WERI-Rb-1 (cell line): ENCODE results near the gene ZCCHC24.

Experiments used
- DNase-seq: peaks from one replicate; pipeline ENCODE4 v3.0.0-alpha.2; 2020
- H3K27ac ChIP-seq: fragments of 250-450 bp; sonication (Bioruptor Pico); 2 replicates; pipeline ENCODE4 v1.5.1; 2020; ENCODE audit warnings: mild to moderate bottlenecking, moderate library complexity
- H3K27me3 ChIP-seq: fragments of 250-450 bp; sonication (Bioruptor Pico); 2 replicates; pipeline ENCODE4 v1.5.1; 2021; ENCODE audit warnings: mild to moderate bottlenecking, low read depth, moderate library complexity; ENCODE audit not compliant: insufficient read depth, severe bottlenecking
- H3K36me3 ChIP-seq: fragments of 250-450 bp; sonication (Bioruptor Pico); 2 replicates; pipeline ENCODE4 v1.5.1; 2020; ENCODE audit warnings: mild to moderate bottlenecking, moderate library complexity
- H3K4me3 ChIP-seq: 2 replicates; pipeline ENCODE4 v1.5.1; 2011; ENCODE audit warnings: low read depth, mild to moderate bottlenecking, control low read depth, low read length
- H3K9me3 ChIP-seq: fragments of 250-450 bp; sonication (Bioruptor Pico); 2 replicates; pipeline ENCODE4 v1.5.1; 2021; ENCODE audit warnings: mild to moderate bottlenecking, moderate library complexity; ENCODE audit not compliant: severe bottlenecking
- TF ChIP-seq, protein P1 (sequence below): IDR thresholded peaks from 2 replicates; pipeline ENCODE4 v1.5.1; 2011; ENCODE audit warnings: low read depth, mild to moderate bottlenecking, control low read depth, inconsistent platforms, low read length

The ZCCHC24 gene

DNA sequence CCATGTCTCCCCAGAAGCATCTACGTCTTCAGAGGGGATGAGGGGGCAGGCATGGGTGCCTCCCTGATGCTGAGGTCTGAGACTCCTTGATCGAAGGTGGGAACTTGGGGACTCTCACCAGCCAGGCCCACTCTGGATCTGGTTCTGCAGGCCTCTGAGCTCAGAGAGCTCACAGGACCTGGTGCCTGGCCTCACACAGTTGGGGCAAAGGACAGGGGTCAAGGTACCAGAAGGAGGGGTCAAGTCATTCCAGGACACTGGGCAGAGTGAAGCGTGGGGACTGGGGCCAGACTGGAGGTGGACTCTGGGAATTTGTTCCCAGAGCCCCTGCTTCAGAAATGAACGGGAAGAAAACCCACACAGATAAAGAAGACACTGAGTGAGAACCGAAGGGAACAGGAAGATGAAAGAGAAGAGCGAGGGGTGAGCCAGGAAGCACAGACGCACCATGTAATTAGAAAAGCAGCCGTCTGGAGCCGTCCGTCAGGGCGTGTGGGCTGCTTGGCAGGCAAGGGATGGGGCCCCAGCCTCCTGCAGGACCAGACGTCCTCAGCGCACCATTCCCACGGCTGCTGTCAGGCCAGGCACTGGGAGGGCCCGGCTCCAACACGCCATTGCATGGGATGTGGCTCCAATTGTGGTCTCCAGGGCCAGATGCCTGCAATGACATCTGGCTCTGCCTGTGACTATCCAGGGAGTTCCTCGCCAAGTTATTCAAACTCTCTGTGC, 47.7 kb downstream of the ZCCHC24 start:
- Histone ChIP-seq H3K27ac (no peak overlapping the region), H3K36me3 (no peaks in the 10 kb centered on the region), H3K4me3 (no peak overlapping the region), H3K27me3 (no peaks in the 10 kb centered on the region), H3K9me3 (no peaks in the 10 kb centered on the region)
- TF ChIP-seq, protein P1, sequence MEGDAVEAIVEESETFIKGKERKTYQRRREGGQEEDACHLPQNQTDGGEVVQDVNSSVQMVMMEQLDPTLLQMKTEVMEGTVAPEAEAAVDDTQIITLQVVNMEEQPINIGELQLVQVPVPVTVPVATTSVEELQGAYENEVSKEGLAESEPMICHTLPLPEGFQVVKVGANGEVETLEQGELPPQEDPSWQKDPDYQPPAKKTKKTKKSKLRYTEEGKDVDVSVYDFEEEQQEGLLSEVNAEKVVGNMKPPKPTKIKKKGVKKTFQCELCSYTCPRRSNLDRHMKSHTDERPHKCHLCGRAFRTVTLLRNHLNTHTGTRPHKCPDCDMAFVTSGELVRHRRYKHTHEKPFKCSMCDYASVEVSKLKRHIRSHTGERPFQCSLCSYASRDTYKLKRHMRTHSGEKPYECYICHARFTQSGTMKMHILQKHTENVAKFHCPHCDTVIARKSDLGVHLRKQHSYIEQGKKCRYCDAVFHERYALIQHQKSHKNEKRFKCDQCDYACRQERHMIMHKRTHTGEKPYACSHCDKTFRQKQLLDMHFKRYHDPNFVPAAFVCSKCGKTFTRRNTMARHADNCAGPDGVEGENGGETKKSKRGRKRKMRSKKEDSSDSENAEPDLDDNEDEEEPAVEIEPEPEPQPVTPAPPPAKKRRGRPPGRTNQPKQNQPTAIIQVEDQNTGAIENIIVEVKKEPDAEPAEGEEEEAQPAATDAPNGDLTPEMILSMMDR, result no peak
- DNase-seq, result no peak

DNA sequence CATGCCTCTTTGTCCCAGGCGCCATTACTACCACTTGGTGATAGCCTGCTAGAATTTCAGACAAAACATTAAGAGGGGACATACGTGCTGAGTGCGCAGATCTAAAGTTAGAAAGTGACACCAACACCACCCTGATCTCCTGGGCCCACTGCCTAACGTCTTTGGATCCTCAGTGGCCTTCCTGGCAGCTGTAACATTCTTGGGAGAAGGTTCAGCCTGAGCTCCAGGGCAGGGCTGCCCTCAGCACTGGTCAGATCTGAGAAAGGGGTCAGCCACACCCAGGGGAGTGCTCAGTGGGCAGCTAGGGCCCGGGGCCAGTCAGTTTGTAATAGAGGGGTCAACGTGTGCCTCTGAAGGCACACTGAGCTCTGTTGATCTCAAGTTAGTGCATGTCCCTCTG, 48.4 kb downstream of the ZCCHC24 start:
- TF ChIP-seq, protein P1, result no peak
- Histone ChIP-seq H3K27ac (no peak overlapping the region), H3K4me3 (no peak overlapping the region), H3K27me3 (no peaks in the 10 kb centered on the region), H3K9me3 (no peaks in the 10 kb centered on the region), H3K36me3 (no peaks in the 10 kb centered on the region)
- DNase-seq, result no peak

DNA sequence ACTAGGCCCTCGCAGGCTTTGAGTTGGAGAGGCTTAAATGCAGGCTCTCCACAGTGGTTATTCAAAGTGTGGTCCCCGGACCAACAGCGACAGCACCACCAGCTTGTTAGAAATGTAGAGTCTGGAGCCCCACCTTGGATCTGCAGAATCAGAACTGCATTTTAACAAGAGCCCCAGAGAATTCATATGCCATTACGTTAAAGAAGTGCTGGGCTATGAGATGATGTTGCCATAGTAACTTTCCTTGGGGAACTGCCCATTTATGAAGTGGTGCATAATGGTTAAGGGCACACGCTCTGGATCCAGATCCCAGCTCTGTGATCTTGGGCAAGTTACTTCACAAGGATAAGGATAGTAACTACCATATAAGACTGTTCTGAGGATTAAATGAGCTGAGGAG, 48.9 kb downstream of the ZCCHC24 start:
- TF ChIP-seq, protein P1, result no peak
- no peaks in the 10 kb centered on the region for H3K27me3 ChIP-seq

DNA sequence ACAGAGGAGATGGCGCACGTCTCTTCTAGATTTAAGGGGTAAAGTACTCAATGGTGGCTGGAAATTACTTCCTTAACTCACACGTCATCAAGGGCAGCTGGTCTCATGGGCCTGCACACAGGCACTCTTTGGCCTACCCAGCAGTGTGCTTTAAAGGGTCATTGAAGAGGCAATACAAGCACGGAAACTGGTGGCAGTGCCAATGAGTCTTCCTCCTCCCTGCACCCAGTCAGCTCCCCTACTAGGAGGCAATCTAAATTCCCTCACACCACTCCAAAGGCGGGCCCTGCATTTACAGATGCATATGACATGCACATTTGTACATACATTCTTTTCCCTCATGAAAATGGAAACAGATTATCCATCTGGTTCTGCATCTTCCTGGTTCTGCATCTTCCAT, 50.8 kb downstream of the ZCCHC24 start:
- H3K27me3 ChIP-seq, result no peaks in the 10 kb centered on the region
- H3K9me3 ChIP-seq, result no peaks in the 10 kb centered on the region
- no peak for DNase-seq
- no peak overlapping the region for H3K4me3 ChIP-seq
- TF ChIP-seq, protein P1, result no peak
- no peak overlapping the region for H3K27ac ChIP-seq
- no peaks in the 10 kb centered on the region for H3K36me3 ChIP-seq

More for the DNA sequence above, 48.9 kb downstream of the ZCCHC24 start:
- Histone ChIP-seq H3K27ac (no peak overlapping the region), H3K36me3 (no peaks in the 10 kb centered on the region), H3K9me3 (no peaks in the 10 kb centered on the region), H3K4me3 (no peak overlapping the region)
- no peak for DNase-seq

DNA sequence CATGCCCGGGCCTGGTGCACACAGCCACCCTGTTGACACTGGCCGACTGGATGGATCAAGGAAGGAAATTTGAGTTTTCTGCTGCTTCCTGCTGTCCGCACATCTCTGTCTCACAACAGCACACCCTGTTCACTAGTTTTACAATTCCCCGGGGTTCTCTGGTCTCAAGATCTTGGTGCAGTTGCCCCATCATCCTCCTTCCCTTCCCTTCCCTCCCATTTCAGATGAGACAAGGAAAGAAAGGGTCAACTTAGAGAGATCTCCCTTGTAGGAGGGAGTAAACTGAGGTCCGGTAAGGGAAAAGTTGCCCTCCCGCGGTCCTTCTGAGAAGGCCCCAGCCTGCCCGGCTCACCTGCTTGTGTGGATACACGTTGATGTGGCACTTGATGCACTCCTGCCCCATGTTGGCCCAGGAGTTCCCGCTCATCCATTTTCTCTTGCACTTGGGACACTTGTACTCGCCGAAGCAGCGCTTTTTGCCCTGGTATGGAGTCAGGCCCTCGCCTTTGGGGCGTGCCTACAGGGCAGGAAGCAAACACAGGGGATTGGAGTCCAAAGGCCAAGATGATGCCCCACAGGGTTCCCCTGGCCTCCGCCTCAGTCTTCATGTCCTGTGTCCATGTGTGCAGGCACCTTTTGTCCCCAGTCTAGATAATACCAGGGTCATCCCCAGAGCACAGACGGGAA, 51.4 kb downstream of the ZCCHC24 start:
- H3K36me3 ChIP-seq, result no peaks in the 10 kb centered on the region
- no peak overlapping the region for H3K27ac ChIP-seq
- no peaks in the 10 kb centered on the region for H3K9me3 ChIP-seq
- no peaks in the 10 kb centered on the region for H3K27me3 ChIP-seq
- TF ChIP-seq, protein P1, result no peak
- H3K4me3 ChIP-seq, result no peak overlapping the region
- DNase-seq, result no peak
